Muscle of leg (tissue), 11 donors: Measurements from ENCODE around the gene SLC18B1. TPM values are rescaled to one million over a fixed set of nuclear protein-coding genes. Genes with fewer than 3 reads are reported as not detected.

Experiments
- DNase-seq: peaks from one replicate; pipeline ENCODE4 v3.0.0; 2013
- H3K27ac ChIP-seq: one replicate; pipeline ENCODE4 v1.5.1; 2013; ENCODE audit warnings: mild to moderate bottlenecking, low read length, control low read depth
- H3K27me3 ChIP-seq: one replicate; pipeline ENCODE4 v1.6.1; 2013; ENCODE audit warnings: low read length; ENCODE audit not compliant: control insufficient read depth, insufficient read depth
- H3K36me3 ChIP-seq: one replicate; pipeline ENCODE4 v1.6.1; 2013; ENCODE audit warnings: low read length; ENCODE audit not compliant: control insufficient read depth, insufficient read depth
- H3K4me1 ChIP-seq: one replicate; pipeline ENCODE4 v1.6.1; 2013; ENCODE audit warnings: low read length; ENCODE audit not compliant: control insufficient read depth, insufficient read depth
- H3K4me3 ChIP-seq: one replicate; pipeline ENCODE4 v1.5.1; 2013; ENCODE audit warnings: low read length, control low read depth
- H3K9me3 ChIP-seq: replicated peaks from 2 replicates; pipeline ENCODE4 v1.6.1; 2013; ENCODE audit warnings: low read depth, low read length; ENCODE audit not compliant: control insufficient read depth
- WGBS: methylation state at CpG from one replicate; pipeline ENCODE4 v1.1.5; 2013; ENCODE audit warnings: missing lambda C conversion rate; ENCODE audit not compliant: insufficient coverage; 5-methylcytosine and 5-hydroxymethylcytosine counted together
- polyA plus RNA-seq, 8 donors: library from polyadenylated mRNA; unstranded; fragments of 120-200 nt; gene quantifications; one replicate each; pipeline versions ENCODE4 v1.2.1 to v1.2.3, GENCODE V29; 2013; ENCODE audit warnings: inconsistent platforms in 1 of 8, low replicate concordance in 1 of 8; ENCODE audit not compliant: insufficient read length in 8 of 8, insufficient read depth in 1 of 8
- total RNA-seq: library from RNA; stranded (reverse); fragments of 120-200 nt; gene quantifications from one replicate; pipeline ENCODE4 v1.2.4, GENCODE V29; 2013

The SLC18B1 gene
- total and polyA plus RNA-seq, 9 donors: 8.0 to 14.2 (median 10.8) TPM

GRCh38 chr6:132750455-132751248 is 47.8 kb downstream of the SLC18B1 start:
- no peak for DNase-seq
- H3K4me1 ChIP-seq: no peaks in the 10 kb centered on the region
- no peak overlapping the region for H3K27ac ChIP-seq
- H3K36me3 ChIP-seq: no peaks in the 10 kb centered on the region
- no peak overlapping the region for H3K4me3 ChIP-seq
- WGBS: 75% methylated on average over 2 of the region's 8 CpGs
- H3K9me3 ChIP-seq: no peaks in the 10 kb centered on the region
- no peaks in the 10 kb centered on the region for H3K27me3 ChIP-seq

GRCh38 chr6:132749111-132749510 is 49.3 kb downstream of the SLC18B1 start:
- Histone ChIP-seq H3K27ac (no peak overlapping the region), H3K4me1 (no peaks in the 10 kb centered on the region)

GRCh38 chr6:132748446-132748845 is 50.0 kb downstream of the SLC18B1 start:
- no peaks in the 10 kb centered on the region for H3K27me3 ChIP-seq
- H3K27ac ChIP-seq: no peak overlapping the region
- no peaks in the 10 kb centered on the region for H3K9me3 ChIP-seq
- no peaks in the 10 kb centered on the region for H3K4me1 ChIP-seq
- no peak for DNase-seq
- no peak overlapping the region for H3K4me3 ChIP-seq
- WGBS: no CpG with 5 or more reads among the region's 1 CpG
- H3K36me3 ChIP-seq: no peaks in the 10 kb centered on the region

More at GRCh38 chr6:132749111-132749510, 49.3 kb downstream of the SLC18B1 start:
- Histone ChIP-seq H3K36me3 (no peaks in the 10 kb centered on the region), H3K4me3 (no peak overlapping the region), H3K9me3 (no peaks in the 10 kb centered on the region), H3K27me3 (no peaks in the 10 kb centered on the region)
- DNase-seq: peak; percentile 29
- WGBS: 44% methylated on average over 3 of the region's 4 CpGs

- H3K4me1 ChIP-seq: no peaks in the 10 kb centered on the region
- no peak overlapping the region for H3K27ac ChIP-seq
- WGBS: no CpG with 5 or more reads among the region's 1 CpG
These were observed 52.4 kb downstream of the SLC18B1 start for GRCh38 chr6:132746048-132746447.

GRCh38 chr6:132742495-132742894 is 55.9 kb downstream of the SLC18B1 start:
- Histone ChIP-seq H3K4me1 (no peaks in the 10 kb centered on the region), H3K27me3 (no peaks in the 10 kb centered on the region), H3K4me3 (no peak overlapping the region), H3K9me3 (no peaks in the 10 kb centered on the region), H3K36me3 (no peaks in the 10 kb centered on the region), H3K27ac (no peak overlapping the region)
- WGBS: 71% methylated on average over 3 of the region's 4 CpGs
- peak; percentile 61 for DNase-seq

More at GRCh38 chr6:132746048-132746447, 52.4 kb downstream of the SLC18B1 start:
- DNase-seq: no peak
- H3K9me3 ChIP-seq: no peaks in the 10 kb centered on the region
- H3K27me3 ChIP-seq: no peaks in the 10 kb centered on the region
- no peak overlapping the region for H3K4me3 ChIP-seq
- no peaks in the 10 kb centered on the region for H3K36me3 ChIP-seq

GRCh38 chr6:132741281-132741680 is 57.2 kb downstream of the SLC18B1 start:
- Histone ChIP-seq H3K4me3 (no peak overlapping the region), H3K36me3 (no peaks in the 10 kb centered on the region), H3K9me3 (no peaks in the 10 kb centered on the region), H3K27ac (no peak overlapping the region), H3K4me1 (no peaks in the 10 kb centered on the region), H3K27me3 (no peaks in the 10 kb centered on the region)
- WGBS: no CpG with 5 or more reads among the region's 1 CpG
- no peak for DNase-seq

GRCh38 chr6:132736239-132736638 is 62.2 kb downstream of the SLC18B1 start:
- no peak for DNase-seq
- no CpG with 5 or more reads among the region's 1 CpG for WGBS
- H3K4me1 ChIP-seq: no peaks in the 10 kb centered on the region
- H3K27me3 ChIP-seq: no peaks in the 10 kb centered on the region
- H3K36me3 ChIP-seq: no peaks in the 10 kb centered on the region
- H3K4me3 ChIP-seq: no peak overlapping the region
- H3K27ac ChIP-seq: no peak overlapping the region
- no peaks in the 10 kb centered on the region for H3K9me3 ChIP-seq

GRCh38 chr6:132734694-132735236 is 63.7 kb downstream of the SLC18B1 start:
- peak; percentile 16 for DNase-seq
- WGBS: no CpG with 5 or more reads among the region's 3 CpGs
- Histone ChIP-seq H3K27ac (no peak overlapping the region), H3K4me1 (no peaks in the 10 kb centered on the region), H3K27me3 (no peaks in the 10 kb centered on the region), H3K36me3 (no peaks in the 10 kb centered on the region), H3K4me3 (no peak overlapping the region), H3K9me3 (no peaks in the 10 kb centered on the region)

GRCh38 chr6:132733814-132734213 is 64.6 kb downstream of the SLC18B1 start:
- Histone ChIP-seq H3K27ac (no peak overlapping the region), H3K27me3 (no peaks in the 10 kb centered on the region), H3K36me3 (no peaks in the 10 kb centered on the region), H3K9me3 (no peaks in the 10 kb centered on the region), H3K4me3 (no peak overlapping the region), H3K4me1 (no peaks in the 10 kb centered on the region)
- no peak for DNase-seq
- no CpG with 5 or more reads among the region's 1 CpG for WGBS

- Histone ChIP-seq H3K4me1 (no peaks in the 10 kb centered on the region), H3K27ac (no peak overlapping the region)
- 80% methylated on average over 1 of the region's 2 CpGs for WGBS
These were observed 65.2 kb downstream of the SLC18B1 start for GRCh38 chr6:132733283-132733682.

More at GRCh38 chr6:132733283-132733682, 65.2 kb downstream of the SLC18B1 start:
- no peaks in the 10 kb centered on the region for H3K36me3 ChIP-seq
- DNase-seq: no peak
- no peaks in the 10 kb centered on the region for H3K27me3 ChIP-seq
- no peak overlapping the region for H3K4me3 ChIP-seq
- no peaks in the 10 kb centered on the region for H3K9me3 ChIP-seq
